ENCODE measurements around the gene CCDC192.
"Not testable (repeated sequence)": the region's sequence is repeated elsewhere in the genome, so short reads cannot be mapped to it uniquely, and the experiment has no call there.

The CCDC192 gene

GRCh38 chr5:127844581-127845021, 141.4 kb downstream of the CCDC192 start:
- DNase-seq, result no peak
- Histone ChIP-seq H3K27me3 (replicated peaks) (no peaks in the 10 kb centered on the region), H3K36me3 (replicated peaks) (no peaks in the 10 kb centered on the region), H3K27ac (no peak overlapping the region), H3K4me3 (ENCODE audit: low read depth, low read length) (no peak overlapping the region)
- TF ChIP-seq CTCF (IDR thresholded peaks at IDR 0.05; ENCODE audit: low read depth, low read length, missing control alignments), result no peak
- in situ Hi-C loops (cut with HindIII; ENCODE audit: low pct_ligation_motif_present, low sequenced_read_pairs), result no loop called here

GRCh38 chr5:127846884-127847283, 143.7 kb downstream of the CCDC192 start:
- TF ChIP-seq CTCF (IDR thresholded peaks at IDR 0.05; ENCODE audit: low read depth, low read length, missing control alignments), result no peak
- Histone ChIP-seq H3K27ac (no peak overlapping the region), H3K36me3 (replicated peaks) (no peaks in the 10 kb centered on the region), H3K4me3 (ENCODE audit: low read depth, low read length) (no peak overlapping the region), H3K27me3 (replicated peaks) (no peaks in the 10 kb centered on the region)
- DNase-seq, result no peak
- in situ Hi-C loops (cut with HindIII; ENCODE audit: low pct_ligation_motif_present, low sequenced_read_pairs), result no loop called here

- DNase-seq; in situ Hi-C loops (cut with HindIII; ENCODE audit: low pct_ligation_motif_present, low sequenced_read_pairs); H3K36me3 ChIP-seq (replicated peaks); H3K27ac ChIP-seq; H3K4me3 ChIP-seq (ENCODE audit: low read depth, low read length); H3K27me3 ChIP-seq (replicated peaks): not testable (repeated sequence)
Observed at GRCh38 chr5:127847641-127848040, 144.4 kb downstream of the CCDC192 start.

- in situ Hi-C loops (cut with HindIII; ENCODE audit: low pct_ligation_motif_present, low sequenced_read_pairs), result no loop called here
- no peak overlapping the region for H3K4me3 ChIP-seq (ENCODE audit: low read depth, low read length)
Observed at GRCh38 chr5:127848098-127848497, 144.9 kb downstream of the CCDC192 start.

GRCh38 chr5:127849408-127849807, 146.2 kb downstream of the CCDC192 start:
- in situ Hi-C loops (cut with HindIII; ENCODE audit: low pct_ligation_motif_present, low sequenced_read_pairs), result no loop called here
- TF ChIP-seq CTCF (IDR thresholded peaks at IDR 0.05; ENCODE audit: low read depth, low read length, missing control alignments), result no peak
- H3K27ac ChIP-seq, result no peak overlapping the region
- no peaks in the 10 kb centered on the region for H3K27me3 ChIP-seq (replicated peaks)
- DNase-seq, result no peak
- no peaks in the 10 kb centered on the region for H3K36me3 ChIP-seq (replicated peaks)
- no peak overlapping the region for H3K4me3 ChIP-seq (ENCODE audit: low read depth, low read length)

More at GRCh38 chr5:127848098-127848497, 144.9 kb downstream of the CCDC192 start:
- Histone ChIP-seq H3K36me3 (replicated peaks) (no peaks in the 10 kb centered on the region), H3K27me3 (replicated peaks) (no peaks in the 10 kb centered on the region), H3K27ac (no peak overlapping the region)
- no peak for DNase-seq
- TF ChIP-seq CTCF (IDR thresholded peaks at IDR 0.05; ENCODE audit: low read depth, low read length, missing control alignments), result no peak

- Histone ChIP-seq H3K27ac (no peak overlapping the region), H3K4me3 (ENCODE audit: low read depth, low read length) (no peak overlapping the region), H3K27me3 (replicated peaks) (no peaks in the 10 kb centered on the region), H3K36me3 (replicated peaks) (no peaks in the 10 kb centered on the region)
- in situ Hi-C loops (cut with HindIII; ENCODE audit: low pct_ligation_motif_present, low sequenced_read_pairs), result no loop called here
- no peak for DNase-seq
- TF ChIP-seq CTCF (IDR thresholded peaks at IDR 0.05; ENCODE audit: low read depth, low read length, missing control alignments), result no peak
Observed at GRCh38 chr5:127849891-127850290, 146.7 kb downstream of the CCDC192 start.
